Adrenal gland (tissue), 12 donors: ENCODE measurements around the gene KATNIP. TPM values are rescaled to one million over a fixed set of nuclear protein-coding genes. Genes with fewer than 3 reads are reported as not detected.

ENCODE experiments used
- DNase-seq, 7 donors: peaks; one replicate each; pipeline ENCODE4 v3.0.0-alpha.2; 2019 to 2020
- H3K27ac ChIP-seq, 5 donors: fragments of 200-600 bp; sonication (generic) in 4 of 5; 1 replicate in 3 of 5; 2 replicates in 2 of 5; pipeline versions ENCODE4 v1.5.1 to v1.8.0; 2016 to 2020; ENCODE audit warnings: mild to moderate bottlenecking in 1 of 5
- H3K27me3 ChIP-seq: fragments of 200-600 bp; 2 replicates; pipeline ENCODE4 v1.8.0; 2021
- H3K36me3 ChIP-seq, 2 donors: fragments of 200-600 bp; replicated peaks in 1 of 2; 1 replicate in 1 of 2; 2 replicates in 1 of 2; pipeline versions ENCODE4 v1.5.1 to v1.8.0; 2018 to 2022
- H3K4me1 ChIP-seq, 2 donors: fragments of 200-600 bp; replicated peaks in 1 of 2; 1 replicate in 1 of 2; 2 replicates in 1 of 2; pipeline versions ENCODE4 v1.5.1 to v1.8.0; 2018 to 2021
- H3K4me3 ChIP-seq, 4 donors: fragments of 200-600 bp; sonication (generic) in 3 of 4; one replicate each; pipeline ENCODE4 v1.5.1; 2016 to 2018
- H3K9me3 ChIP-seq, 3 donors: fragments of 200-600 bp; sonication (generic) in 1 of 3; replicated peaks in 1 of 3; 1 replicate in 2 of 3; 2 replicates in 1 of 3; pipeline versions ENCODE4 v1.5.1 to v1.8.0; 2016 to 2021
- CTCF ChIP-seq, 6 experiments: fragments of 450-650 bp in 4 of 6; fragments of 200-600 bp in 2 of 6; sonication (generic) in 1 of 6; IDR thresholded peaks; 1 replicate in 5 of 6; 2 replicates in 1 of 6; pipeline versions ENCODE4 v1.5.1 to v1.8.0; 2016 to 2021; ENCODE audit warnings: antibody characterized with exemption in 6 of 6, mild to moderate bottlenecking in 2 of 6, moderate library complexity in 1 of 6
- POLR2A ChIP-seq, 2 donors: fragments of 450-650 bp; IDR thresholded peaks; one replicate each; pipeline ENCODE4 v1.6.1; 2017; ENCODE audit warnings: antibody characterized with exemption in 2 of 2, mild to moderate bottlenecking in 2 of 2, moderate library complexity in 1 of 2
- WGBS, 4 donors: extraction: QIAGEN DNeasy Blood & Tissue Kit in 2 of 4; methylation state at CpG; one replicate each; pipeline versions ENCODE4 v1.1.5 to v1.1.7; 2013 to 2017; 5-methylcytosine and 5-hydroxymethylcytosine counted together
- intact Hi-C, 2 donors: fragments of 100-400 bp; cut with DNase I; formaldehyde crosslinking; loops; one replicate each; pipeline versions ENCODE4 v1.14.1 to v1.15.0; 2022 to 2023
- polyA plus RNA-seq, 3 donors: library from polyadenylated mRNA; stranded (reverse); fragments of 200-250 nt in 2 of 3; fragments of 350-450 nt in 1 of 3; fragmentation: Illumina TruSeq in 1 of 3; extraction: RNeasy Lipid Tissue Mini Kit (QIAGEN cat#74804) in 1 of 3; gene quantifications; one replicate each; pipeline ENCODE4 v1.2.3, GENCODE V29; 2013 to 2014
- total RNA-seq, 9 donors: library from RNA; depleted of rRNA in 4 of 9; stranded (reverse); fragments of >200 nt in 4 of 9; fragments of 120-200 nt in 1 of 9; fragmentation: NEBNext Ultra II Directional in 1 of 9; extraction: Animal tissue kit (Norgen Biotek cat#: 25700) in 1 of 9; gene quantifications; one replicate each; pipeline versions ENCODE4 v1.1.0 to v1.2.4, GENCODE V29; 2013 to 2023
- donor health status: healthy with polysubstance abuse.
- donor health status: Bipolar disorder and iron deficiency.
- donor health status: DM: yes; HTN: yes; CAD: no.
- donor health status: DM: no; HTN: no; CAD: no.
- donor health status: DM: no; HTN: no; CAD: no.
- donor health status: DM: yes; HTN: yes; CAD: no.

Gene KATNIP
- total and polyA plus RNA-seq, 12 donors = 9.1 to 80.4 (median 16.9) TPM

GRCh38 chr16:27549464-27549745 lies 539 bp upstream of the KATNIP start:
- 0 to 1% (median 0%) methylated on average over 1 to 21 of the region's 21 CpGs; no CpG with 5 or more reads in 1 of the 4 donors for WGBS, 4 donors
- no peaks in the 10 kb centered on the region for H3K9me3 ChIP-seq

GRCh38 chr16:27550582-27550920 lies 607 bp downstream of the KATNIP start:
- intact Hi-C loops = no loop called here
- Histone ChIP-seq H3K9me3 (no peaks in the 10 kb centered on the region), H3K4me3 (peak overlapping the region in 3 of 4 donors; percentile 48 to 95 (median 57)), H3K36me3 (no peaks in the 10 kb centered on the region), H3K27ac (peak overlapping the region in 4 of 5 donors; percentile 2 to 72 (median 68)), H3K27me3 (no peaks in the 10 kb centered on the region), H3K4me1 (peaks cover 24 to 44% of the 10 kb centered on the region in 2 donors)
- TF ChIP-seq CTCF (IDR thresholded peaks at IDR 0.05) (no peak), POLR2A (IDR thresholded peaks at IDR 0.05) (no peak)
- 35 to 59% (median 49%) methylated on average over 4 of the region's 4 CpGs for WGBS, 4 donors
- no peak for DNase-seq

More at GRCh38 chr16:27549464-27549745, 539 bp upstream of the KATNIP start:
- Histone ChIP-seq H3K27me3 (no peaks in the 10 kb centered on the region), H3K36me3 (peaks cover 0 to 11% of the 10 kb centered on the region in 2 donors), H3K4me3 (peak overlapping the region in 2 of 4 donors; percentile 57 to 95), H3K27ac (peak overlapping the region in 3 of 5 donors; percentile 63 to 85 (median 72)), H3K4me1 (peaks cover 24 to 52% of the 10 kb centered on the region in 2 donors)
- TF ChIP-seq POLR2A (IDR thresholded peaks at IDR 0.05) = no peak
- no peak for TF ChIP-seq CTCF (IDR thresholded peaks at IDR 0.05)
- no peak for DNase-seq
- intact Hi-C loops = no loop called here

GRCh38 chr16:27551036-27551435 lies 1.1 kb downstream of the KATNIP start:
- H3K9me3 ChIP-seq = no peaks in the 10 kb centered on the region
- DNase-seq = no peak
- TF ChIP-seq POLR2A (IDR thresholded peaks at IDR 0.05) (no peak), CTCF (IDR thresholded peaks at IDR 0.05) (no peak)
- intact Hi-C loops = no loop called here
- H3K27ac ChIP-seq = no peak overlapping the region
- no peak overlapping the region for H3K4me3 ChIP-seq
- no peaks in the 10 kb centered on the region for H3K36me3 ChIP-seq
- H3K4me1 ChIP-seq = peaks cover 24 to 39% of the 10 kb centered on the region in 2 donors
- H3K27me3 ChIP-seq = no peaks in the 10 kb centered on the region
- 7 to 22% (median 20%) methylated on average over 1 of the region's 1 CpG for WGBS, 4 donors

GRCh38 chr16:27556471-27556870 lies 6.5 kb downstream of the KATNIP start:
- 90 to 100% (median 97%) methylated on average over 1 of the region's 1 CpG for WGBS, 4 donors
- intact Hi-C loops = no loop called here
- no peaks in the 10 kb centered on the region for H3K4me1 ChIP-seq
- H3K36me3 ChIP-seq = no peaks in the 10 kb centered on the region
- H3K27me3 ChIP-seq = no peaks in the 10 kb centered on the region
- H3K9me3 ChIP-seq = no peaks in the 10 kb centered on the region
- H3K27ac ChIP-seq = no peak overlapping the region
- no peak for DNase-seq
- no peak for TF ChIP-seq POLR2A (IDR thresholded peaks at IDR 0.05)
- no peak for TF ChIP-seq CTCF (IDR thresholded peaks at IDR 0.05)
- no peak overlapping the region for H3K4me3 ChIP-seq
